Fibroblast of lung (primary cell): Measurements from ENCODE around the gene COL1A1.

Experiments used
- EZH2 ChIP-seq: IDR thresholded peaks from 2 replicates; pipeline ENCODE4 v1.5.1; 2012; ENCODE audit warnings: low read length, control low read depth, mild to moderate bottlenecking; ENCODE audit errors: missing control alignments
- TF ChIP-seq, protein P1 (sequence below), 2 donors: IDR thresholded peaks in 1 of 2; conservative IDR thresholded peaks in 1 of 2; 1 replicate in 1 of 2; 2 replicates in 1 of 2; pipeline ENCODE4 v1.5.1; 2011 to 2012; ENCODE audit warnings: low read length in 2 of 2, control low read depth in 1 of 2, inconsistent platforms in 1 of 2, low read depth in 1 of 2, mild to moderate bottlenecking in 1 of 2

DNA sequence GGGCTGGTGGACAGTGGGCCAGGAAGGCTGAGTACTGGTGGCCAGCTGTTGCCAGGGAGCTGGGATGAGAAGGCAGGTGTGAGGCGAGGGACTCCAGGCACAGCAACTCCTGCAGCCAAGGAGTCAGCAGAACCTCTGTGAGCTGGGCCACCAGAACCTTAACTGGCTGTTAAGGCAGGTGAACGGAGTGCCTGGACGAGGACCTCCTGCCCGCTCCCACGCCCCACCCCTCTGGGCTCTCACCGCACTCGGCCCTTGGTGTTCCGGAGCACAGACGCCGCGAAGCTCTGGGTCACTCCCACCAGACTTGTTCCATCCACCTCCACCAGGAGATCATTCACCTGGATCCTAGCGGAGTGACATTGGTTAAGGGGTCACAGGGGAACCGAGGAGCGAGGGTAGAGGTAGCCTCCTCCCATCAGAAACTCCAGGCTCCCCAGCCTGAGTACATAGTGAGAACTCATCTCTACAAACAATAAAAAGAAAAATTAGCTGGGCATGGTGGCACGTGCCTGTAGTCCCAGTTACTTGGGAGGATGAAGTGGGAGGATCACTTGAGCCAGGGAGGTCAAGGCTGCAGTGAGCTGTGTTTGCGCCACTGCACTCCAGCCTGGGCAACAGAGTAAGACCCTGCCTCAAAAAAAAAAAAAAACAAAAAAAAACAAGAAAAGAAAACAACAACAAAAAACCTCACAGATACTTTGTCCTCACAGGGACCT lies 60.2 kb downstream of the COL1A1 start:
- TF ChIP-seq, protein P1, sequence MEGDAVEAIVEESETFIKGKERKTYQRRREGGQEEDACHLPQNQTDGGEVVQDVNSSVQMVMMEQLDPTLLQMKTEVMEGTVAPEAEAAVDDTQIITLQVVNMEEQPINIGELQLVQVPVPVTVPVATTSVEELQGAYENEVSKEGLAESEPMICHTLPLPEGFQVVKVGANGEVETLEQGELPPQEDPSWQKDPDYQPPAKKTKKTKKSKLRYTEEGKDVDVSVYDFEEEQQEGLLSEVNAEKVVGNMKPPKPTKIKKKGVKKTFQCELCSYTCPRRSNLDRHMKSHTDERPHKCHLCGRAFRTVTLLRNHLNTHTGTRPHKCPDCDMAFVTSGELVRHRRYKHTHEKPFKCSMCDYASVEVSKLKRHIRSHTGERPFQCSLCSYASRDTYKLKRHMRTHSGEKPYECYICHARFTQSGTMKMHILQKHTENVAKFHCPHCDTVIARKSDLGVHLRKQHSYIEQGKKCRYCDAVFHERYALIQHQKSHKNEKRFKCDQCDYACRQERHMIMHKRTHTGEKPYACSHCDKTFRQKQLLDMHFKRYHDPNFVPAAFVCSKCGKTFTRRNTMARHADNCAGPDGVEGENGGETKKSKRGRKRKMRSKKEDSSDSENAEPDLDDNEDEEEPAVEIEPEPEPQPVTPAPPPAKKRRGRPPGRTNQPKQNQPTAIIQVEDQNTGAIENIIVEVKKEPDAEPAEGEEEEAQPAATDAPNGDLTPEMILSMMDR (conservative IDR thresholded peaks at IDR 0.05 in 1 of 2, IDR thresholded peaks at IDR 0.05 in 1 of 2; ENCODE audit: low read depth in 1 of 2, low read length in 2 of 2), result no peak
- TF ChIP-seq EZH2, result no peak
